A673 (cell line): ENCODE data around the gene ZNF605.

Source experiments
- CTCF ChIP-seq: fragments of 300-800, 200-600 bp; sonication (generic); conservative IDR thresholded peaks from 2 replicates; pipeline ENCODE4 v1.5.1; 2017; ENCODE audit warnings: low read depth, mild to moderate bottlenecking, antibody characterized with exemption, low read length, moderate library complexity, mixed read lengths
- EZH2 ChIP-seq: fragments of 200-600 bp; sonication (generic); IDR thresholded peaks from 2 replicates; pipeline ENCODE4 v1.6.1; 2017; ENCODE audit warnings: borderline replicate concordance, low read depth, mild to moderate bottlenecking, mixed read lengths, antibody characterized with exemption, low read length; ENCODE audit not compliant: poor library complexity, severe bottlenecking

GRCh38 chr12:132899033-132899432 lies 57.1 kb downstream of the ZNF605 start:
- no peak for TF ChIP-seq CTCF
- no peak for TF ChIP-seq EZH2
